NK-92 (cell line): ENCODE measurements around the gene USP38.
"Not testable (repeated sequence)": the region's sequence is repeated elsewhere in the genome, so short reads cannot be mapped to it uniquely, and the experiment has no call there.

Source experiments
- DNase-seq: peaks from one replicate; lab custom pipeline; 2025; ENCODE audit not compliant: unreplicated experiment; lab: John Stamatoyannopoulos, UW

Gene USP38

DNA sequence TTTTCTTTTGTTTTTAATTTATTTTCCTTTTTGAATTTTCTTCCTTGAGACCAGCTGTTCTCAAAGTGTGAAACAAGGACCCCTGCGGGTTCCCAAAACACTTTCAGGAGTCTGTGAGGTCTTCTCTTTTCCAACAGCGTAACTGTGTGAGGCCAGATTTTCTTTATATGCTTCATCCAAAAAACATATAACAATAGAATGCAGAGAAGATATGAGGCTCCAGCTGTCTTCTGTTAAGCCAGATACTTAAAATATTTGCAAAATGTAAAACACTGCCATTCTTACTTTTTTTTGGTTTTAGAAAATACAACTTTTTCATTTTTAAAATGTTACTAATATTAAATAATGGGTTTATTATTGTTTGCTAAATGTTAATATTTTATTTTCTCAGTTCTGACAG lies 27.8 kb downstream of the USP38 start:
- DNase-seq = no peak

DNA sequence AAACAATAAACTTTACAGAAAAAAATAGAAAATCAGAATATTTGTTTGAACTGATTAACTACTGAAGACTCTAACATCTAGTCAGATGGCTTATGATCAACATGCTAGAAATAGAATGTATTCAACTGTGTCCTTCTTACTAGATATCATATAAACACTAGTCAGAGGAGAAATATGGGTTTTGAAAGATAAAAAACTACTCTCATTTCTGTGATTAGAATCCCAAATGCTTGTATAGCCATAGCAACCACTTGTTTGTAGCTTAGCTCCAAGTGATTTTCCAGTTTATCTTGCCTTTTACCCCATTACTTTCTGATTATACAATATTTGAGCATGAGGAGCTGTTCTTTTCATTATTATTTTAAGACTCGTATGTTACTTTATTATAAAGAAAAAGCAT lies 31.2 kb downstream of the USP38 start:
- DNase-seq = no peak

DNA sequence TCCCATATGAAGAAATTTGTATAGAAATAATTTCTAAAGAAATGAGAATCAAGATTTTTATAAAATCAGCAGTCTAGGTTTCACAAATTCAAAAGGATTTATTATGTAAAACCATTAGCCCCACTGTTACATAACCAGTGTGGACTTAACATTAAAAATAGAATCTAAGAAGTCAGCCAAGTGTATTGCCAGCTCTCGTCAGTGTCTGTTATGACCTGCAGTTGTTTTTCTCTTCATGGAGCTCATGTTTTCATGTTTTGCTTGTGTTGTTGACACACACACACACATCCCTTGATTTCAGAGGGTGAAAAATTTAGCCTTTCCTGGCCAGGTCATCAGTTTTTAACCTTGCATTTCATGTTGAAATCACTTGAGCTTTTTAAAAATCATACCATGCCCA lies 39.5 kb downstream of the USP38 start:
- DNase-seq = no peak

DNA sequence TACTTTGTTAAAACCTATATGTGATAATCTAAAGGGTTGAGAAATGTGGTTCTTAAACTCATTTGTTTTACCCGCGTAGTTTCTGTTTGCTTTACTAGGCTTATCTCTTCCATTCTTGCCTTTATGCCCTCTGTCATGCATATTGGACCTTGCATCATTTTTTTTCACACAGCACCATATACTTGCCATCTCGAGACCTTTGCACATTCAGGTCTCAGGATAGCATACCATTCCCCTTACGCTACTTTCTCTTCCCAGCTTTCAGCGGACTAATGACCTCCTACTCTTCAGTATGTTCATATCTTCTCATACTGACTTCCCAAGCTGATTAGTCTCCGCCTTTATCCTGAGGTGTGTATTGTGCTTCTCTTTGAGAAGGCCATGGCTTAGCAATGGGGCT lies 40.5 kb downstream of the USP38 start:
- DNase-seq = no peak

DNA sequence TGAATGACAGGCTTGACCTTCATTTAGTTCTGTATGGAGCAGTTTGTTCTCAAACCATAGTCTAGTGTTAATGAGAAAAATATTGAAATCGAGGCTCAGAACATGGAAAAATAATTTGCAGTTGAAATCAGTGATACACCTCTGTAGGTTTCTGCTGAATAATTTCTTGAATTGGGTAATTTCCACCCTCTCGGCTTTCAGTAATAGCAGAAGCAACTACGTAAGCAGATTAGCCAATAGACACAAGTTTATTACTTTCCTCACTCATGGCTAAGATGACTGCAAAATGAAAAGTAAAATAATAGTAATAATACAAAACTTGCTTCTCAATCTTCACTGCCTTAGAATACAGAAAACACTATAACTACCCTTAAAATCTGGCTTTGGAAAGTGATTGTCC lies 46.0 kb downstream of the USP38 start:
- DNase-seq = no peak

DNA sequence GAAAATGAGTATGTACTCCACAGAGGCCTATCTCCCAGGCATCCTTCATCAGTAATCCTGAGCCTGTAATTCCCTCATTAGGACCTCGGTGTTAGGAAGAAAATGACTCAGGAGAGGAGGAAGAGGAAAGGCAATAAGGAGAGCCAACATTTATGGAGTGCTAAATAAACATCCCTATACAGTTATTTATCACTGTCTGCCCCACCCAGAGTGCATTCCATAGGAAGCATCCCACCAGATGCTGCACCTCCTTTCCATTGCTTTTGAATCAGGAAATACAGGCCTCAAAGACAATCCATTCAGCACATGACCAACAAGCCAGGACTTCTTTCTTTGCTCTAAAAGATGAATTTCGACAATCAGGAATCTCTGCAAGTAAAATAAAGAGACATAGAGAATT lies 47.6 kb downstream of the USP38 start:
- DNase-seq = no peak

DNA sequence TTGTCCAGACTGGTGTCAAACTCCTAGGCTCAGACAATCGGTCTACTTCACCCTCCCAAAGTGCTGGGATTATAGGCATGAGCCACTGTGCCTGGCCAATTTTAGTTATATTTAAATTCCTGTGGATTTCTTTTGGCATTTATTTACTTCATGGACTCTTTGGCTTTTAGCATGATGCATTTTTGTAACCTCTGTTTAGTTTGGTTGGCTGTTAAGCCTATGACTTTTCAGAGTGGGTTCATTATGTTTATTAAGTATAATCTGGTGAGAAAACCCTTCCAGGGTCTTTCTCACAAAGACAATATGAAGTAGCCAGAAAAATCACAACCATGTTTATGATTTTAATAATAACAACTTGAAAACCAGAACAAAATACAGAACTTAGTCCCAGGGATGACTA lies 49.4 kb downstream of the USP38 start:
- DNase-seq = no peak

DNA sequence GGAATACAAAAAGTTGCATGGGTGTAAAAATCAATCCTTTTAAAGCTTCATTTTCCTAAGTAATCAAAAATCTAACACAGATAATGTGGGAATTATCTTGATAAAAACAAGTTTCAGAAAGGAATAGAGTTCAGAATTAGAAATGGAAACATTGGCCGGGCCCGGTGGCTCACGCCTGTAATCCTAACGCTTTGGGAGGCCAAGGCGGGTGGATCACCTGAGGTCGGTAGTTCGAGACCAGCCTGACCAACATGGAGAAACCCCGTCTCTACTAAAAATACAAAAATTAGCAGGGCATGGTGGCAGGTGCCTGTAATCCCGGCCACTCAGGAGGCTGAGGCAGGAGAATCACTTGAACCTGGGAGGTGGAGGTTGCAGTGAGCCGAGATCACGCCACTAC lies 52.5 kb downstream of the USP38 start:
- DNase-seq = not testable (repeated sequence)

DNA sequence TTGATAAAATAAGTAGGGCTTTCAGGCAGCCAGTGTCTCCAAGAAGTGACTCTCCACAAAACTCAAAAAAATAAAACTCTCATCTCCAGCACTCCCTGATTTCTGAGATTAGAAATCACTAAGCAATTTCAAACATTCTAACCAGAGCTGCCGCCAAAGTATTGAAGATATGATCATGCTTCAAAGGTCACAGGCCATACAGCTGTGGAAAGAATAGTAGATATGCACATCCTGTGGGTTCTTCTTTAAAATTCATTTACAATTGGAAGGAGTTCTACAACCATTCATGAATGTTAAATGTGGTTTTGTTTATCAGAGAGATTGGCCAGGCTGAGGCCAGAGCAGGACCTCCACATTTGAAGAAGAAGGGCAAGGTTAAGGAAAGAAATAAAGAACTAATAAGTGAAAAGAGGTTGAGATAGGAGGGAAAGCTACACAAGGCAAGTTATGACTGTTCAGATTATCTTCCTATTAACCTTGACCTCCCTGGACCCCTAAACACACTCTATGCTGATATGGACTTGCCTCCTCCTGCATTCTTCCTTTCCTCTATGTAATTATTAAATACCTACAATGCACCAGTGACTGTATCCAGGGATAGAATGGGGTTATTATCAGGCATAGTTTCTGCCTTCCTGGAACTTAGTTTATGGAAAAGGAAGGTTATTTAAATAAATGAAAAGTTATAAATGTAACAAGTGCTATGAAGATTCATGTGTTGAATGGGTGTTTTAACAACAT lies 56.4 kb downstream of the USP38 start:
- DNase-seq = no peak

DNA sequence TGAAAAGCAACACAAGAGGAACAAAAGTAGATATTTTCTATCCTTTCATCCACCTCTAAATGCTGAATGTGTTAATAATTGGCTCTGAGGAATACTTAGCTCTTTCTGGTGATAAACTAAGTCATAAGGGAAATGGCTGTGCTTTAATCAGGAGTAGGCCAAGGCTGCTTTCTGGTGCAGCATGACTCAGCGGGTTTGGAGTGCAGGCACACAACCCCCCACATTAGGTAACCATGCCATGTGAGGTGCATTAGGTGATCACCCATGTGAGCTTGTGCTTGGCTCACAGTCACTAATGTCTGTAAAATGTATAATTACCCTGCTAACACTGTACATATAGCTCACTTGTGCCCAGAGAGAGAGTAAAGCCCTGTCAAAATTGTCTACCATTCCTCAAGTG lies 57.2 kb downstream of the USP38 start:
- no peak for DNase-seq

DNA sequence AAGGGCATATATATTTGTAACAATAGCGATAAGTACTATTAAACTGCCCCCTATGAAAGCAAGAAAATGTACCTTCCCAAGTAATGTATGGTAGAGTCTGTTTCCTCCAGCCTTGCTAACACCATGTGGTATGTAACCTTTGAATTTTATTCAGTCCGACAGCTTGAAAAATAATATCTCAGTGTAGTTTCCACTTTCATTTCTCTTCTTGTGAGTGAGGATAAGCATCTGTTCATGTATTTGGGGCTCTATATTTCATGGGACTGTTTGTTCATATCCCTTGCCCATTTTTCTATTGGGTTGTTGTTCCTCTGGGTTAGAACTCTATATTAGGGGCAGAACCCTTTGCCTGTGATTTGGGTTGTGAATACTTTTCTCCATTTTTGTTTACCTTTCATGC lies 58.3 kb downstream of the USP38 start:
- no peak for DNase-seq

DNA sequence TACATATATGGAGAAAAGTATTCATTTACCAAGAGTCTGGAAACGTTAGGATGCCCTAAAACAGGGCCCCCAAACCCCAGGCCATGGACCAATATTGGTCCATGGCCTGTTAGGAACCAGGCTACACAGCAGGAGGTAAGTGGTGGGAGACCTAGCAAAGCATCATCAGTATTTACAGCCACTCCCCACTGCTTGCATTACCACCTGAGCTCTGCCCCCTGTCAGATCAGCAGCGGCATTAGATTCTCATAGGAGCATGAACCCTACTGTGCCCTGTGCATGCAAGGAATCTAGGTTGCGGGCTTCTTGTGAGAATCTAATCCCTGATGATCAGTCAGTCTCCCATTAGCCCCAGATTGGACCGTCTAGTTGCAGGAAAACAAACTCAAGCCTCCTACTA lies 62.3 kb downstream of the USP38 start:
- no peak for DNase-seq

DNA sequence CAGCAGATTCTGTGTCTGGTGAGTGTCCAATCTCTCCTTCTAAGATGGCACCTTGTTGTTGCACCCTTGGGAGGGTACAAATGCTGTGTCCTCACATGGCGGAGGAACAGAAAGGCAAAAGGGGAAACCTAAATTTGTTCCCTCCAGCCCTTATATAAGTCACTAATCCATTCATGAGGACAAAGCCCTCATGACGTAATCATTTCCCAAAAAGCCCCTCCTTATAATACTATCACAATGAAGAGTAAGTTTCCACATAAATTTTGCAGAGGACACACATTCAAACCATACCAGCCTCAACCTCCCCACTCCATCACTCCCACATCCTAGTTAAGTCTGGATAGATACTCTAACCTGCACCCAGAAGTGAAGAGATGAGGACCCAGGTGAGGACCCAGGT lies 63.1 kb downstream of the USP38 start:
- no peak for DNase-seq

DNA sequence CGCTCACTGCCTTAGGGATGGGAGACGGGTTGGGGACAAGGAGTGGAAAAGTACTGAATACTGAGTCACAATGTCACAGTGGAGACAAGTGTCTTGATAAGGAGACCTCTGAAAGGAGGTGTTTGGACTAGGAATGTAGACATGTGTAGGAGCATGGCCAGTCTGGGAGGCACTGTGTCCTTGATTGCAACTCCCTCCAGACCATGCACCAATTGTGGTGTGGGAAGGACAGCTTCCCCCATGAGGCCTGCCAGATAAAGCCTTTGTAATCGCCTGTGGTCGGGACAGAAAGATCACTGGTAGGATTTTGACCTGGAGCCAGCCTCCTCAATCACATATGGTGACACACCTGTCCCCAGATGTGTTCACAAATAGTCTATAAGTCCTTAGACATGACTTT lies 64.1 kb downstream of the USP38 start:
- no peak for DNase-seq

DNA sequence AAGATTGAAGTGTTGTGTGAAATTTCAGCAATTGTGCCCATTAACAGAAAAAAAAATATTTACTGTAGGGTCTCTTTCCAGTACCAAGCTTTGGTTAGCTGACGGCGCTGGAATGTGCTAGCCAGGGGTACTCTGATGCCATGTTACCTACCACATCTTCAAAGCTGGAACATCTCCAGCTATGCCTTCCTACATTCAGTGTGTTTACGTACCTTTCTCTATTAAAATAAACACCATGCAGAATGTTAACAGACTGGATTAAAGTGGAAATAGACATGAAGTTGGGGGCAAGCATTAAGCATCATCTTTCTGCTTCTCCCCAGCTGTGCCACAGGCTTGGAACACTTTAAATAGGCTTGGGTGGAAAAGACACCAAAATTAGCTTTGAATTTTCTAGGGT lies 65.9 kb downstream of the USP38 start:
- no peak for DNase-seq

DNA sequence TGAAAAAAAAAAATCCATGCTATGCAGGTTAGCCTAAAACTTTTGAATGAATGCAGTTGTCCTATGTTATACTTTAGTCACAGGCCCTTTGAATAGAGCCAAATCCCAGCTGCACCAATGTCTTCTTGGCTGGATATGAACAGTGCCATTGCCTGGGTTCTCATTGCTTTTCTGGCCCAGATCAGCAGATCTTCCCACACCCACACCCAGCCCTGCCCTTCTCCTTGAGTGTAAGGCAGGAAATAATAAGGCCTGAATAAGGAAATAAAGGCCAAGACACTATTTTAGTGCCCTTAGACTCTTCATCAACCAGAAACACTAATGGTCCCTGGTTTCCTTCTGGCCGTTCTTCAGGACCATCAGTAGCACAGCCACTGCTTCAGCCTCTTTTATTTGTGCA lies 66.6 kb downstream of the USP38 start:
- DNase-seq = no peak

DNA sequence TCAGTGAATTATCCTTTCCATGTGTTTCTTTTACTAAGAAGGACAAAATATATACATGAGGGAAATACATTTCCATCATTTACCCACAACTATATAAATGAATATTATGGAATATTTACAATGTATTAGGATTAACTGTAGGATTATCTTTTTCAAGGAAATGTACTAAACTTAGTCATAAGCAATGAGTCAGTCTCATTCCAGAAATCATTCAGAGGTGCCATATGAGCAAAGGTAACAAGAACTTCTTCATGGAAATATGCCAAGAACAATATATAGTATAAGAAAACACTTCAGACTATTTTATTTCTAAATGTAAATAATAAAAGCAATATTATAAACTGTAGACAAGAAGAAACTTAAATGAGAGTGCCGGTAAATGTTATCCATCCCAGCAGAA lies 67.1 kb downstream of the USP38 start:
- no peak for DNase-seq

DNA sequence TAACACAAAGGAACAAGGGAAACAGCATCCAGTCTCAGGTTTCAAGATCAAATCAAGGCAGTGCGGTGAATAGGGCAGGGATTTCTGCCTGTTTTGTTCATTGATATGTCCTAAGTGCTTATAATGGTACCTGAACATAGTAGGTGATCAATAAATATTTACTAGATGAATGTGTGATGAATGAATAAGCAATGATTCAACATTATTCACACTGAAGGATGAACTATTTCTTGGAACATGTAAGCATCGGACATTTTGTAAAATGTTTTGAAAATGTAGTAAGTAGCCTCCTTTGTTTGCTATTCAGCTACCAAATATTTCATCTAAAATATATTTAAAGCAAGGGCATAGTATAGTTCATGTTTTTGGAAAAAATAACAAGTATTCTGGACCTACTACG lies 67.8 kb downstream of the USP38 start:
- DNase-seq = no peak

DNA sequence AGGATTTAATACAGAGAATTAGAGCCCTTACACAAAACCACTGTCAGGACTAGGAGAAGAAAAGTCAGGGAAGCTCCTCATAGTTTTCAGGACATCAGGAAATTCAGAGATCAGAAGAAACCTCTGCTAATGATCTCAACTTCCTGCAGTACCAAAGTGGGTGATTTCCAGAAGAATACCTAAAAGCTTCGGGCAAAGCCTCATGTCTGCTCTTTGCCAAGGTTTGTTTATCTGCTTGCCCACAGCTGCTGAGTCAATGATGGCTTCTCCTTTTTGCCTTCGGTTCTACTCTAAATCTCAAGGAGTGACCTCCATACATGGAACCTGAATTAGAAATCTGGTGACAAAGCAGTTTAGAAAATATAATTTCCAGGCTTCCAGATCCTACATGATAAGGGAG lies 68.4 kb downstream of the USP38 start:
- DNase-seq = no peak

DNA sequence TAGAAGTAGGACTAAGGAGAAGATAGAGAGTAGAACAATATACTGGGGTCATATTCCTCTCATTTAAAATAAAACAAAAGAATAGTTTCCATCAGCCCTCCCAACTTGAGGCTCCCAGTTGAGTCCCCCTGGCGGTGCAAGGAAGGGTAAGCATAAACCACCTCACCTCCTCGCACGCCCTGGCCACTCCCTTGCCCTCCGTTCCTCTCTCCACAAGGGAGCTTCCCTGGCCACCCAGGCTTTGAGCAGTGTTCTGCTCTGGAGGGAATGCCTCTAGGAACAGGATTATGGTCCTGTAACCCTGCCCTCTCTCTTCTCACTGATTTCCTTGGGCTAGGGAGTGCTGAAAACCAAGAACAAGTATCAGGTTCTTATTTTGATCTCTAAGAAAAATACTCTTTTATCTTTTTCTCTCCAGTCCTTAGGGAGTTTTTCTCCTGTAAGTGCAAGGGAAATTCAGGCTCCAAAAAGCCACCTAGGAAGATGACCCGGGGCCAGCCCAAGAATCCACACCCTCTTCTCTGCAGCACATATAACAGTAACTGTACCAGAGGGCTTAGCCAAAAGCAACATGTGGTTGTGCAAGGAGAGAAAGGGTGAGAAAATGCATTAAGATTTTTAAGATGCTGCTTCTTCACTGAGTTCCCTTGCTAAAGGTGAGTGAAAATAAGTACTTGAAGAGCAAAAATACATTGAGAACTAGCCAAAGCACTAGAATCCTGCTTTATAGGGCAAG lies 69.9 kb downstream of the USP38 start:
- no peak for DNase-seq

DNA sequence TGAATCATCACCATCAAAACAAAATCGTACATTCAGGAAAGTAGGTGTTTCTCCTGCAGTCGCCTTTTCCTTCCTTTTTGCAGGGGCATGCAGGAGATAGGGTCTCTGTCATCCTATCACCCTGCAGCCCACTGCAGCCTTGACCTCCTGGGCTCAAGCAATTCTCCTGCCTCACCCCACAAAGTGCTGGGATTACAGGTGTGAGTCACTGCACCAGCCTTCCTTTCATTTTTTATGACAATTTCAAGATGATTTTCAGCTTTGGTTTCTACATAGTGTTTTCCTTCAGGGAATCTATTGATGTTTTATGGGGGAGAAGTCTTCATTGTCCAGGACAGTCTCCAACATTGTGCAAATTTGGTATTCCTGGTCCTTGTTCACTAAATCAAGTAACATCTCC lies 71.7 kb downstream of the USP38 start:
- no peak for DNase-seq

DNA sequence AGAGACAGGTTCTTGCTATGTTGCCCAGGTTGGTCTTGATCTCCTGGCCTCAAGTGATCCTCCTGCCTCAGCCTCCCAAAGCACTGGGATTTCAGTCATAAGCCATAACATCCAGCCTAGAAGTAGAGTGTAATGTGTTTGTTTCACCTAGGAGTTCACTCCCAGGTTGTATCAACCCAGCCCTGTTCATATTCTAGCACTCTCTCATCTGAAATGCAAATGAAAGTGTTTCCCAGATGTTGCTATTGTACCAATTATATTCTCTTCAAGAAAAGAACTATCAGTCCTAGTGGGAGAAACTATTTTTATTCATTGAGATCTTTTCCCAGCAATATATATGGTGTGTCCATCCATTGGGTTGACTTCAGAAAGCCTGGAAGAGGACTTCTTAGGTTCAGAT lies 72.6 kb downstream of the USP38 start:
- DNase-seq = no peak

DNA sequence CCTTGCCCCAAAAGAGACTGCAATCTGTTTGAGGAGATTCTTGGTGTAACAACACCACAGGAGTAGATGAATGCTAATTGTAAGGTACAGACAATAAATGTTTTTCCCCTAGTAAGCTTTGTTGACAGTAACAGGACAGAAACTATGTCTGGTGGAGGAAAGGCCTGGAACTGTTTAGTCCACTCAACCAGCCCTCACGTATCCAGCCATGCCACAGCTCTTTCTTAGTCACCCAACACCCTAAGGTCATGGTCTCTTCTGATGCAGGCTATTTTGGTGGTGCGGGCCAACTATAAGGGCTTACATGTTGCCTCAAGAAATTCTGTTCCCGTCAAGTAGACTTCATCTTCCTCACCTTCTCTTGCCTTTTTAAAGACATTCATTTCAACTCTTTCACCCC lies 76.0 kb downstream of the USP38 start:
- no peak for DNase-seq
